ENCODE measurements around the gene ADCY5.

ADCY5 gene

DNA sequence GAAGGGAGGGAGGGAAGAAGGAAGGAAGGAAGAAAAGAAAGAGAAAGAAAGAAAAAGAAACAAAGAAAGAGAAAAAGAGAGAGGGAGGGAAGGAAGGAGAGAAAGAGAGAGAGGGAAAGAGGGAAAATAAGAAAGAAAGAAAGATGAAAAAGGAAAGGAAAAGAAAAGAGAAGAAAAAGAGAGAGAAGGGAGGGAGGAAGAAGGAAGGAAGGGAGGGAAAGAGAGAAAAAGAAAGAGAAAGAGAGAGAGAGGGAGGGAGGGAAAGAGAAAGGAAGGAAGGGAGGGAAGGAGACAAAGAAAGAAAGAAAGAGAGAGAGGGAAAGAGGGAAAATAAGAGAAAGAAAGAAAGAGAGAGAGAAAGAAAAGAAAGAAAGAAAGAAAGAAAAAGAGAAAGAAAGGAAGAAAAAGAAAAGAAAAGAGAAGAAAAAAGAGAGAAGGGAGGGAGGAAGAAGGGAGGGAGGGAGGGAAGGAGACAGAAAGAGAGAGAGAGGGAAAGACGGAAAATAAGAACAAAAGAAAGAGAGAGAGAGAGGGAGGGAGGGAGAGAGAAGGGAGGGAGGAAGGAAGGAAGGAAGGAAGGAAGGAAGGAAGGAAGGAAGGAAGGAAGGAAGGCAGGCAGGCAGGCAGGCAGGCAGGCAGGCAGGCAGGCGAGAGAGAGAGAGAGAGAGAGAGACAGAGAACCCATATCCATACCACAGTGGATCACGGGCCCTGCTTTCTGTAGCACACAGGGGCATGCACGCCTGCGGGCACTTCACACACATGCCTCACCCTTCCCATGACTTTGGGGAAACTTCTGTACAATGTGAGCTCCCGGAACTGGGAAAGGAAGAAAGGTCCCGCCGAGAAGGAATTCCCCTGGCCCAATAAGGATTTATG, 52.5 kb downstream of the ADCY5 start:
- no peak for TF ChIP-seq CTCF (IDR thresholded peaks at IDR 0.05; ENCODE audit: low read depth, low read length, missing control alignments)
- no peak overlapping the region for H3K4me3 ChIP-seq (replicated peaks; ENCODE audit: low read depth, low read length)

GRCh38 chr3:123395235-123395634, 53.7 kb downstream of the ADCY5 start:
- DNase-seq (ENCODE audit: extremely low read depth, low read depth), result no peak
- H3K4me3 ChIP-seq (replicated peaks; ENCODE audit: low read depth, low read length), result no peak overlapping the region
- TF ChIP-seq CTCF (IDR thresholded peaks at IDR 0.05; ENCODE audit: low read depth, low read length, missing control alignments), result no peak

More for the DNA sequence above, 52.5 kb downstream of the ADCY5 start:
- DNase-seq (ENCODE audit: extremely low read depth, low read depth), result no peak

- no peak for TF ChIP-seq CTCF (IDR thresholded peaks at IDR 0.05; ENCODE audit: low read depth, low read length, missing control alignments)
- no peak overlapping the region for H3K4me3 ChIP-seq (replicated peaks; ENCODE audit: low read depth, low read length)
Measured at GRCh38 chr3:123394391-123395020, 54.4 kb downstream of the ADCY5 start.

DNA sequence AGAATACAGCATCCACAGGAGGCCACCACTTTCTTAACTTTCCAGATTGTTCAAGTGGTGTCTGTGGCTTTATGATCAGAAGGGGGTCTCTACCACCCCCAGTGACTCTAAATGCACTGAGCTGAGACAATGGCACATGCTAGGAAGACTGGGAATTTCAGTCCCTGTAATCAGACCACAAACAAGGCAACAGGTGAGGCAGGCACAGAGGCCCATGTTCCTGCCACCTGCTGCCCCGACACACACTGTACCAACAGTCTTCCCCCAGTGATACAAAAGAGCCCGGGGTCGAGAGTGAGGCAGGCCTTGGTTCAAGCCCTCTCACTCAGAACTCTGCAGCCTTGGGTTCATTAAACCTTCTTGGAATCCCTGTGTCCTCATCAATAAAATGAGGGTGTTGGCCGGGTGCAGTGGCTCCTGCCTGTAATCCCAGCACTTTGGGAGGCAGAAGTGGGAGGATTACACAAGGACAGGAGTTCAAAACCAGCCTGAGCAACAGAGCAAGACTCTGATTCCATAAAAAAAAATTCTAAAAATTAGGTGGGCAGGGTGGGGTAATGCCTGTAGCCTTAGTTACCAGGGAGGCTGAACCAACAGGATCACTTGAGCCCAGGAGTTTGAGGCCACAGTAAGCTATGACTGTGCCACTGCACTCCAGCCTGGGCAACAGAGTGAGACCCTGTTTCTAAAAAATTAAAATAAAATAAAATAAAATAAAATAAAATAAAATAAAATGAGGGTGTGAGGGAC, 55.8 kb downstream of the ADCY5 start:
- no peak for DNase-seq (ENCODE audit: extremely low read depth, low read depth)
- no peak for TF ChIP-seq CTCF (IDR thresholded peaks at IDR 0.05; ENCODE audit: low read depth, low read length, missing control alignments)
- no peak overlapping the region for H3K4me3 ChIP-seq (replicated peaks; ENCODE audit: low read depth, low read length)

More at GRCh38 chr3:123394391-123395020, 54.4 kb downstream of the ADCY5 start:
- no peak for DNase-seq (ENCODE audit: extremely low read depth, low read depth)

- no peak for DNase-seq (ENCODE audit: extremely low read depth, low read depth)
- TF ChIP-seq CTCF (IDR thresholded peaks at IDR 0.05; ENCODE audit: low read depth, low read length, missing control alignments), result no peak
- H3K4me3 ChIP-seq (replicated peaks; ENCODE audit: low read depth, low read length), result no peak overlapping the region
Measured at GRCh38 chr3:123392368-123392767, 56.5 kb downstream of the ADCY5 start.

GRCh38 chr3:123390865-123391600, 57.9 kb downstream of the ADCY5 start:
- H3K4me3 ChIP-seq (replicated peaks; ENCODE audit: low read depth, low read length), result no peak overlapping the region
- no peak for TF ChIP-seq CTCF (IDR thresholded peaks at IDR 0.05; ENCODE audit: low read depth, low read length, missing control alignments)
- DNase-seq (ENCODE audit: extremely low read depth, low read depth), result peak; percentile 41
